Natural killer cell (primary cell): ENCODE data around the gene SASS6. TPM values are rescaled to one million over a fixed set of nuclear protein-coding genes. Genes with fewer than 3 reads are reported as not detected.
A peak's percentile ranks its signal among the peaks of the same experiment; 100 is the strongest.

ENCODE experiments used
- ATAC-seq, 3 donors: fragments of 150-1000 bp in 2 of 3; fragments of 200-7000 bp in 1 of 3; cut with Tn5 transposase; 1 replicate in 1 of 3; 2 replicates in 2 of 3; pipeline ENCODE4 v1.10.0; 2021; ENCODE audit warnings: mild to moderate bottlenecking in 2 of 3, moderate library complexity in 2 of 3
- DNase-seq, 2 donors: peaks; one replicate each; pipeline versions ENCODE4 v3.0.0 to v3.0.0-alpha.2; 2013 to 2021; ENCODE audit warnings: mixed read lengths in 1 of 2
- H3K27ac ChIP-seq: one replicate; pipeline ENCODE4 v1.5.1; 2013; ENCODE audit warnings: mild to moderate bottlenecking, low read length
- H3K27me3 ChIP-seq: one replicate; pipeline ENCODE4 v1.6.1; 2013; ENCODE audit warnings: low read length; ENCODE audit not compliant: control insufficient read depth, insufficient read depth
- H3K36me3 ChIP-seq: one replicate; pipeline ENCODE4 v1.6.1; 2013; ENCODE audit warnings: low read length; ENCODE audit not compliant: control insufficient read depth, insufficient read depth
- H3K4me1 ChIP-seq: one replicate; pipeline ENCODE4 v1.6.1; 2013; ENCODE audit warnings: low read length; ENCODE audit not compliant: control insufficient read depth, insufficient read depth
- H3K4me3 ChIP-seq: one replicate; pipeline ENCODE4 v1.5.1; 2013; ENCODE audit warnings: low read length
- H3K9me3 ChIP-seq: one replicate; pipeline ENCODE4 v1.6.1; 2013; ENCODE audit warnings: low read length; ENCODE audit not compliant: control insufficient read depth, insufficient read depth
- H3K27ac Mint-ChIP-seq, 2 donors: one replicate each; pipeline ENCODE4 v1.8.0; 2022; ENCODE audit warnings: mild to moderate bottlenecking in 2 of 2, mixed read lengths in 2 of 2, moderate library complexity in 1 of 2
- H3K27me3 Mint-ChIP-seq, 2 donors: one replicate each; pipeline ENCODE4 v1.8.0; 2022; ENCODE audit warnings: low read depth in 2 of 2, mixed read lengths in 2 of 2
- H3K36me3 Mint-ChIP-seq: one replicate; pipeline ENCODE4 v1.8.0; 2022; ENCODE audit warnings: mixed read lengths
- H3K4me1 Mint-ChIP-seq, 2 donors: one replicate each; pipeline ENCODE4 v1.8.0; 2022; ENCODE audit warnings: mixed read lengths in 2 of 2
- H3K4me3 Mint-ChIP-seq: one replicate; pipeline ENCODE4 v1.8.0; 2022; ENCODE audit warnings: mild to moderate bottlenecking, moderate library complexity, mixed read lengths
- H3K9me3 Mint-ChIP-seq, 2 donors: one replicate each; pipeline ENCODE4 v1.8.0; 2022; ENCODE audit warnings: mixed read lengths in 2 of 2
- WGBS: methylation state at CpG from one replicate; pipeline ENCODE4 v1.1.7; 2013; ENCODE audit warnings: missing lambda C conversion rate; ENCODE audit not compliant: insufficient coverage; 5-methylcytosine and 5-hydroxymethylcytosine counted together
- intact Hi-C: fragments of 100-400 bp; cut with micrococcal nuclease; formaldehyde crosslinking; loops from one replicate; pipeline ENCODE4 v1.14.2; 2022
- total RNA-seq, 4 donors: library from RNA; stranded (reverse); fragments of 120-200 nt in 1 of 4; gene quantifications; one replicate each; pipeline versions ENCODE4 v1.2.3 to v1.2.4, GENCODE V29; 2013 to 2022
- TF ChIP-seq, protein P1 (sequence below): fragments of 200-600 bp; IDR thresholded peaks from one replicate; pipeline ENCODE4 v1.8.0; 2022; ENCODE audit warnings: antibody characterized with exemption

Gene SASS6
- total RNA-seq, 3 donors from 2014 or later (not counting 1 experiment from before 2014, with no cell fraction given): 5.3 to 6.2 (median 5.6) TPM

DNA sequence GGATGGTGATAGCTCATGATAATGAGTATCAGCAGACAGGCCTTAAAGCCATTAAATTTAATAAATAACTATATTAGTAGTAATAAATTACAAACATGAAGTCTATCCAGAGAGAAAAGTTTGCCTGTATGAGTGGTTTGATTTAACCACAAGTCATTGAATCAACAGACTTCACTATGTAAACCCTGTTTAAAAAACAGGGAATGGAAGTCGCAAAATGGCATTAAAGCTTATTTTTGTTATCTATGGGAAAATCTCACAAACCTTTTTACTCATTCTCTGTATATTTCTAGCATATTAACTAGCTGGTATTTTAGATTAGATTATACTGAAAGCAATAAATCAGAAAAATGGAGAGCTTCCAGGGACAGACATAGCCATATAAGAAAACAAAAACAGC lies 45.3 kb downstream of the SASS6 start:
- intact Hi-C loops: no loop called here
- ATAC-seq (no peak), DNase-seq (no peak)
- no peaks in the 10 kb centered on the region for H3K27me3 ChIP-seq
- no CpG with 5 or more reads among the region's 1 CpG for WGBS
- no peak overlapping the region for H3K27ac Mint-ChIP-seq
- H3K9me3 Mint-ChIP-seq: no peaks in the 10 kb centered on the region
- TF ChIP-seq, protein P1, sequence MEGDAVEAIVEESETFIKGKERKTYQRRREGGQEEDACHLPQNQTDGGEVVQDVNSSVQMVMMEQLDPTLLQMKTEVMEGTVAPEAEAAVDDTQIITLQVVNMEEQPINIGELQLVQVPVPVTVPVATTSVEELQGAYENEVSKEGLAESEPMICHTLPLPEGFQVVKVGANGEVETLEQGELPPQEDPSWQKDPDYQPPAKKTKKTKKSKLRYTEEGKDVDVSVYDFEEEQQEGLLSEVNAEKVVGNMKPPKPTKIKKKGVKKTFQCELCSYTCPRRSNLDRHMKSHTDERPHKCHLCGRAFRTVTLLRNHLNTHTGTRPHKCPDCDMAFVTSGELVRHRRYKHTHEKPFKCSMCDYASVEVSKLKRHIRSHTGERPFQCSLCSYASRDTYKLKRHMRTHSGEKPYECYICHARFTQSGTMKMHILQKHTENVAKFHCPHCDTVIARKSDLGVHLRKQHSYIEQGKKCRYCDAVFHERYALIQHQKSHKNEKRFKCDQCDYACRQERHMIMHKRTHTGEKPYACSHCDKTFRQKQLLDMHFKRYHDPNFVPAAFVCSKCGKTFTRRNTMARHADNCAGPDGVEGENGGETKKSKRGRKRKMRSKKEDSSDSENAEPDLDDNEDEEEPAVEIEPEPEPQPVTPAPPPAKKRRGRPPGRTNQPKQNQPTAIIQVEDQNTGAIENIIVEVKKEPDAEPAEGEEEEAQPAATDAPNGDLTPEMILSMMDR: no peak
- no peak overlapping the region for H3K27ac ChIP-seq
- H3K4me3 ChIP-seq: no peak overlapping the region
- no peaks in the 10 kb centered on the region for H3K9me3 ChIP-seq
- H3K4me1 ChIP-seq: no peaks in the 10 kb centered on the region
- no peak overlapping the region for H3K4me3 Mint-ChIP-seq
- peaks cover 27% of the 10 kb centered on the region for H3K36me3 ChIP-seq
- H3K27me3 Mint-ChIP-seq: no peaks in the 10 kb centered on the region
- no peaks in the 10 kb centered on the region for H3K36me3 Mint-ChIP-seq
- H3K4me1 Mint-ChIP-seq: no peaks in the 10 kb centered on the region

DNA sequence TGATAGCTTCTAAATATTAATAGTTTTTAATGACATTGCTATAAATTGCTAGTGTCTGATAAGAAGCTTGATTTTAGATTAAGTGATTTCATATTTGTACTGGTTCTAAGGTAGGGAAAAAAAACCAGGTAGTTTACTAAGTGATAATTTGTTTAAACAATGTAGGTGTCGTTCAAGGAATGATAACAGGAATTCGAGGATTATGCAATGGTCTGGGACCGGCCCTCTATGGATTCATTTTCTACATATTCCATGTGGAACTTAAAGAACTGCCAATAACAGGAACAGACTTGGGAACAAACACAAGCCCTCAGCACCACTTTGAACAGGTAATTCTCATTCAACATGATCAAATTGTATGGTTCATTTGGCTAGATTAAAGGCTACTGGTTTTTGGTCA lies 52.4 kb downstream of the SASS6 start:
- Mint-ChIP-seq H3K4me1 (no peaks in the 10 kb centered on the region), H3K36me3 (no peaks in the 10 kb centered on the region), H3K27me3 (no peaks in the 10 kb centered on the region), H3K4me3 (no peak overlapping the region), H3K27ac (no peak overlapping the region), H3K9me3 (no peaks in the 10 kb centered on the region)
- H3K36me3 ChIP-seq: peaks cover 66% of the 10 kb centered on the region
- 100% methylated on average over 3 of the region's 3 CpGs for WGBS
- no peak overlapping the region for H3K4me3 ChIP-seq
- no peak overlapping the region for H3K27ac ChIP-seq
- H3K27me3 ChIP-seq: no peaks in the 10 kb centered on the region
- ATAC-seq (no peak), DNase-seq (no peak)
- H3K4me1 ChIP-seq: no peaks in the 10 kb centered on the region
- TF ChIP-seq, protein P1: no peak
- H3K9me3 ChIP-seq: no peaks in the 10 kb centered on the region
- intact Hi-C loops: no loop called here

DNA sequence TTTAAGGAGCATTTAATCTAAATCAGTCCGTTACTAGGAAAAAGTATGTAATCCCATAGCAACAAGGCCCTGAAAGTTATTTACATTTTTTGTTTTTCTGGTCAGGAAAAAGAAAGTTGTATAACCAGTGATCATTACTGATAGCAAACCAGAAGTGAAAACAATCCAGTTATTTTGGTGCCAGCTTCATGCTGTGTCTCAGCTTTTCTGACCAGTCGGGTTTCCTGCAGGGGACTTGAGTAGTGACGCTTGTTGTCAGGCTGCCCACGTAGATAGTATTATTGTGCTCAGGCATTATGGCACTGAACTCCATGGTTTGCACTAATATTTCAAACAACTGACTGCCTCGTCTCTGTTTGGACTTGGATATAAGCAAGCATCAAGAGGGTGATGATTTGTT lies 55.2 kb downstream of the SASS6 start:
- TF ChIP-seq, protein P1: no peak
- H3K36me3 Mint-ChIP-seq: peaks cover 12% of the 10 kb centered on the region
- no peak overlapping the region for H3K27ac ChIP-seq
- no peaks in the 10 kb centered on the region for H3K27me3 ChIP-seq
- peaks cover 68% of the 10 kb centered on the region for H3K36me3 ChIP-seq
- H3K9me3 Mint-ChIP-seq: no peaks in the 10 kb centered on the region
- peaks cover 0 to 8% of the 10 kb centered on the region in 2 donors for H3K4me1 Mint-ChIP-seq
- no peak overlapping the region for H3K4me3 Mint-ChIP-seq
- no peak overlapping the region for H3K4me3 ChIP-seq
- H3K4me1 ChIP-seq: no peaks in the 10 kb centered on the region
- H3K27me3 Mint-ChIP-seq: no peaks in the 10 kb centered on the region
- H3K9me3 ChIP-seq: no peaks in the 10 kb centered on the region
- DNase-seq: no peak
- no peak for ATAC-seq
- H3K27ac Mint-ChIP-seq: no peak overlapping the region
- intact Hi-C loops: no loop called here
- WGBS: 77% methylated on average over 5 of the region's 5 CpGs

DNA sequence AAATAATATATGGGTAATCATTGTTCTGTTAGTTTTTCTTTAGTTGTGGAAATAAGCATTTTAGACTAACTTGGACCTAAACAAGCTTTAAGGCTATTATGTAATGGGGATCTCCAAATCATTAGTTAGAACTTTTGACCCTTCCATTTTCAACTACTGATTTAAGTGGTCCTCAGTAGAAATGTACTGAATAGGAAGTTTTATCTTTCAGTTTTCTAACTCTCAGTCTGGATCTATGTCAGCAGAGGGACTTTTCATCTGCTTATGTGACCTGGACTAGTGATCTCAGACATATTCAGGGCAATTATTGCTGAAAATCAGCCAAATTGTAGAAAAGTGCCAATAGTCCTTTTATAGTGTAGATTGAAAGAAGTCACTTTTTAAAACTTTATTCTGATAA lies 56.0 kb downstream of the SASS6 start:
- Mint-ChIP-seq H3K9me3 (no peaks in the 10 kb centered on the region), H3K4me3 (no peak overlapping the region), H3K36me3 (peaks cover 20% of the 10 kb centered on the region), H3K27me3 (no peaks in the 10 kb centered on the region), H3K27ac (peak overlapping the region in 1 of 2 donors; percentile 51), H3K4me1 (peaks cover 0 to 14% of the 10 kb centered on the region in 2 donors)
- H3K4me1 ChIP-seq: no peaks in the 10 kb centered on the region
- H3K4me3 ChIP-seq: no peak overlapping the region
- DNase-seq (no peak), ATAC-seq (no peak)
- intact Hi-C loops: no loop called here
- no peaks in the 10 kb centered on the region for H3K9me3 ChIP-seq
- H3K27ac ChIP-seq: no peak overlapping the region
- peaks cover 68% of the 10 kb centered on the region for H3K36me3 ChIP-seq
- no peaks in the 10 kb centered on the region for H3K27me3 ChIP-seq
- TF ChIP-seq, protein P1: no peak
